RPMI7951 (cell line): ENCODE measurements around the gene EMCN. TPM values are rescaled to one million over a fixed set of nuclear protein-coding genes. Genes with fewer than 3 reads are reported as not detected.
A peak's percentile ranks its signal among the peaks of the same experiment; 100 is the strongest.

Experiments
- DNase-seq: peaks from one replicate; pipeline ENCODE4 v3.0.0-alpha.2; 2012; ENCODE audit warnings: low read depth
- total RNA-seq: library from RNA; depleted of rRNA; stranded (reverse); fragments of >200 nt; shearing (Covaris generic); gene quantifications from 2 replicates; pipeline ENCODE4 v1.2.3, GENCODE V29; 2014

The EMCN gene
- total RNA-seq, 1 experiment from 2014 or later = not detected

DNA sequence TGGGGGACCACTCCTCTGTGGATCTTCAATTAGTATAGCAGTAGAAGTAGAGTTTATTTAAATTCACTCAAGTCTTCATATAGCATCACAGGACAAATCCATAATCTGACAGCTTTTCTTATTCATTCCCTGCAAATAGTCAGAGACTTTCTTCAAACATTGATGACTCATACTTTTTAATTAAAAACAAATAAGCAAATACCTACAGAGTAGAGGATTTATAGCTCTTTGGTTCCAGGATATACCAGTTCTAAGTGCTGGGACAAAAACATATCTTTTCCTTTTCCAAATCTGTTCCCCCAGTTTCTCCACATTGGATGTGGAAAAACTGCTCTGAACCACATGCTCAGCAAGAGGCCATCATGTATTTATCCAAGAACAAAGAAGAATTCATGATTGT lies 24.1 kb downstream of the EMCN start:
- no peak for DNase-seq

DNA sequence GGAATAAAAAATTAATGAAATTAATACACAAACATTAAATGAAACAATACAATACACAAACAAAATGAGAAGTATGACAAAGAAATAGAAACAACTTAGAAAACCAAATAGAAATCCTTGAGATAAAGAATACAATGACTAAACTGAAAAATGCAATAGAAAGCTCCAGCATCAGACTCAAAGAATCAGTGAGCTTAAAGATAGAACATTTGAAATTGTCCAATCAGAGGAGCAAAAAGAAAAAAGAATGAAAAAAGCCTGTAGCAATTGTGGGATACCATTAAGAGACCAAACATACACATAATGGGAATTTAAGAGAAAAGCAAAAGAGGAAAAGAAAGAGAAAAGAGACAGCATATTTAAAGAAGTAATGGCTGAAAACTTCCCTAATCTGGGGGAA lies 25.7 kb downstream of the EMCN start:
- DNase-seq = no peak

DNA sequence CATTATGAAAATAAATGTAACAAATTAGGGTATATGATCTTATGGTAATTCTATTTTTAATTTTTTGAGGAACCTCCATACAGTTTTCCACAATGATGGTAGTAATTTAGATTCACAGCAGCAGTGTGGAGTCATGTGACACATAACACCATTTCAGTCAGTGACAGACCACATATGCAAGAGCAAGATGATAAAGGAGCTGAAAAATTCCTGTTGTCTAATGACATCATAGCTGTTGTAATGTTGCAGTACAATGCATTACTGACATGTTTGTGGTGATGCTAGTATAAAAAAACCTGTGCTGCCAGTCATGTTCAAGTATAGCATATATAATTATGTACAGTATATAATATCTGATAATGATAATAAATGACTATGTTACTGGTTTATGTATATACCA lies 28.5 kb downstream of the EMCN start:
- DNase-seq = no peak

DNA sequence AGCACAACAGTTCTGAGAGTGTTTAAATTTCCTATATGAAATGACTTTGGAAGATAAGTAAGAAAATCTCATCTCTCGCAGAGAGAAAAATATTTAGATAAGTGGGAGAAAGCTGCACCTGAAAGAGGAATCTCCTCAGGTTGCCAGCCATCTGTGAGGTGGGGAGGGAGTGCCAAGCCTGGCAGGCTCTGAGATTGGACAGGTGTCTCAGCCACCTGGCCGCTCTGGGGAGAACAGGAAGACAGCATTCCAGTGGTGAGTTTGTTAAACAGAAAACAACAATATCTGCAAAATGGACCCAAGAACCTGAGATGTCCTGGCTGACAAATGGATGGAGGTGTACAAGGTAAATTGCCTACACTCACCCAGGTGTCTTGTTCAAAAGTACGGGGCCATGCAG lies 31.3 kb downstream of the EMCN start:
- no peak for DNase-seq

DNA sequence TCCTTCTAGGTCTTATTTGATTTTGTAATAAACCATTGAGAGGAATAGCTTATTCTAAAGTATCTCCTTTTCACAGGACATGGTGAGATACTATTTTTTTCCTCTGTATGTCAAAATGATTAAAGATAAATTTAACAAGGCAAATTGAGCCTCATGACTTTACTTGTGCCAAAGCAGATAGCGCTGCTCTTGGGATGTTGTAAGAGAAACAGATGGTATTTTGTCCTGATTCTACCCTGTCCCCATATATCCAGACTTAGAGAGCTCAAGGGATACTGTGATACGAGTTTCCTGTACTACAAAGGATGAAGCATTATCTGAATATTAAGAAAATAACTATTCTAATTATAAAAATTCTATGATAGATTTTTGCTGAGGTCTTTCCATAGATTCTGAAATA lies 34.0 kb downstream of the EMCN start:
- no peak for DNase-seq

DNA sequence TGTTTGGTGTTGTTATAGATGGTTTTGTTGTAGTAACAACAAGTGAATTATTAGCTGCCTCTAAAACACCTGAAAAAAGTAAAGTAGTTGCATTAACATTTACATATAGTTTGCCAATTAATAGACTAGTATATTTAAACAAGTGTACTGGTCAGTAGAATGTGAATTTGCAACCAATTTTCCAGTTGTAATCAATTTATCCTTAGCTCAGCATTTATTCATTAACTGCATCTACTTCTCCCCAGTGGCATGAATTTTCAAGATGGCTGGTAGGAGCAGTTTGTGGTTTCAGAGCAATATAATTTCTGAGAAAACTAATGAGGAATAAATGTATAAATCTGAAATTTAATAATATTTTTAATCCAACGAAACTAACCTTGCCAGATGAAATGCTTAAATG lies 37.9 kb downstream of the EMCN start:
- no peak for DNase-seq

DNA sequence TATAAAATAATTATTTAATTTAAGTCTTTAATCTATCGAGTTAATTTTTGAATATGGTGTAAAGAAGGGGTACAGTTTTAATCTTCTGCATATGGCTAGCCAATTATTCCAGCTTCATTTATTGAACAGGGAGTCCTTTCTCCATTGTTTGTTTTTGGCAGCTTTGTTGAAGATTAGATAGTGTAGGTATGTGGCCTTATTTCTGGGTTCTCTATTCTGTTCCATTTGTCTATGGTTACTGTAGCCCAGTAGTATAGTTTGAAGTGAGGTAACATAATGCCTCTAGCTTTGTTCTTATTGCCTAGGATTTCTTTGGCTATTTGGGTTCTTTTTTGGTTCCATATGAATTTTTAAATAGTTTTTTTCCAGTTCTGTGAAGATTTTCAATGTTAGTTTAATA lies 48.3 kb downstream of the EMCN start:
- no peak for DNase-seq

DNA sequence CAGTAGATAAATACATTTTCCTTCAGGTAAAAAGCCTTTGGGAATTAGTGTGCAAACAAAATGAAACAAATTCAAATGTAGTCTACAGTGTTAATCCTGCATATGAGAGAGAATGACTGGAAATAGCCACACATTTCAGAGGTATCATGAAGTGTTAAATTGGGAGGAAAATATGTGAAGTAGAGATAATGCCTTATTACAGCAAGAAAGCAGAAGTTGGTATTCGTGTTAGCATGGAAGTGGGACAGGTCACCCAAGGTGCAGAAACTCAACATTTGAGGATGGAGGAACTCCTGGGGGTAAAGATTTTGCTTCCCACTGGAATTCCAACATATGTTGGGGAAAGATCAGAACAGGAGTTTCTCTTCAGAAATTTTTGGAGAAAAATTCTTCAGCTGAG lies 51.3 kb downstream of the EMCN start:
- DNase-seq = no peak

DNA sequence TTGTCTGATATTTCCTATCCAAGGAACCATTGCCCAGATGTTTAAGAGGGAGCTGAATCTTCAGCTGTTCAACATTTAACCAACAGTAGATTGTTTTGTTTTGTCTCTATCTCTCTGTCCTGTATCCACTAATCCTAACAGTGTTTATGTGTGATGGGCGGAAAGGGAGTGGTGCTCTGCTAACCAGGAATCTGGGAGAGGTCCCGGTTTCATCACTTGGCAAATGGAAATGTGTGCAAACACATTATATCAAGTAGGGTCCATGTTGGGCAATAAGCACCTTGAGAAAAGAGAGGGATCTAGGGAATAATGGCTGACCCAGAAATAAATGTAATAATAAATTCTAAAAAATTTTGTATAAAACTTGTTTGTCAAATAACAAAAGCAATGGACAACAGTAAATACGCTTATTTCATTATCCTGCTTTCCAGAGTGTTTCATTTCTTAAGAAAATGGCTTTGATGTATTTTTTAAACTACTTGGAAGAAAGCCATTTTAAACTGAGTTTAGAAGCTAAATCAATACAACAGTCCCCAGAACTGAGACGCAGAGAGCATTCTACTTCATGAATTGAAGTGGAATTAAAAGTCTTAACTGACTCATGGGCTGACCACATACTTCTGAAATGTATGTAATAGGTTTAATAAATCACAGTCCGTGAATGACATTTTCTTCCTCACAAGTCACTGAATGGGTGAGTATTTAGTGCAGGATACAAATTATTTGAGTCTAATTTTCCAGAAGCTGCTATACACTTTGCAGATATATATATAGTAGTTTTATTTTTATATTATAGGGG lies 55.8 kb downstream of the EMCN start:
- peak; percentile 4 for DNase-seq

DNA sequence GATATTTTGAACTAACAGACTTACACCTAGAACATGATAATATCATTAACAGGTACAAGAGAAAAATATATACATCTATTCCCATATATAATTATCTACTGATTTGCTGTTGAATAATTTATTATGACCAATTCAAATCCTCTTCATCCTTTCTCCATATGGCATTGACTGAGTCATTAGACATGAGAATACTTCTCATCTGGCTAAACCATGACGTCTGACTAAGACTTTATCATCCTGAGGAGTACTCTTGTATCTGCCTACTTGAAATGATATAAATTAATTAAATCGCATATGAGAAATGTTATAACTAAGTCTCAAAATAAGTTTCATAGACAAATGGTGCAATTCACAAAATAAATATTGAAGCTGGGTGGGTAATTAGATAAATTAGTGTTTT lies 67.4 kb downstream of the EMCN start:
- peak; percentile 6 for DNase-seq

DNA sequence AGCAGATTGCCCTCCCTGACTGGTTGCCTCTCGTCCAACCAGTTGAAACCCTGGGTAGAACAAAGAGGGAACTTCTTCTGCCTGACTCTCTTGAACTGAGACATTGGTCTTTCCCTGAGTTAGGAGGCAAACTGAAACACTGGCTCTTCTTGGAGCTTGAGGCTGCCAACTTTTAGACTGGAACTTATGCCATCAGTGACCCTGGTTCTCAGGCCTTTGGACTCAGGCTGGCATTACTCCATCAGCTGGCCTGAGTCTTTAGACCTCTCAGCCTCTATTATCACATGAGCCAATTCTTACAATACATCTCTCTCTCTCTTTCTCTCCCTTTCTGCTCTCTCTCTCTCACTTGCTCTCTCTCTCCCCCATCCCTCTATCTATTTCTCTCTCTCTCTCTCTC lies 86.4 kb downstream of the EMCN start:
- no peak for DNase-seq

DNA sequence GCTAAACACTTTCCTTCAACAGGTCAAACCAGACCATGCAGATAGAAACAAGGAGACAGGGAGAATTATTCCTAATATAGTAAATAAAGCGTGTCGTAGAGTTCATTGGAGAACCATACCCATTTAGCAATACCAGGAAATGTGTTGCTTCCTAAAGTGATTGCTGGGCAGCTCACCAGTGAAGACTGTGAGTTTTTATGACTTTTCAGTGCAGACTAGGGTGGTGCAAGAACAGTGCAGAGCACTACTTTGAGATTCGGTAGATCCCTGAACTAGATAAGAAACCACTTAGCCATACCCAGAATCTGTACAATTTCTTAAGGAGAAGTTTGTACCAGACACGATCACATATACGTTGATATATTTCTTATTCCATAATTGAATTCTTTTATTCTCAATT lies 87.4 kb downstream of the EMCN start:
- DNase-seq = no peak

DNA sequence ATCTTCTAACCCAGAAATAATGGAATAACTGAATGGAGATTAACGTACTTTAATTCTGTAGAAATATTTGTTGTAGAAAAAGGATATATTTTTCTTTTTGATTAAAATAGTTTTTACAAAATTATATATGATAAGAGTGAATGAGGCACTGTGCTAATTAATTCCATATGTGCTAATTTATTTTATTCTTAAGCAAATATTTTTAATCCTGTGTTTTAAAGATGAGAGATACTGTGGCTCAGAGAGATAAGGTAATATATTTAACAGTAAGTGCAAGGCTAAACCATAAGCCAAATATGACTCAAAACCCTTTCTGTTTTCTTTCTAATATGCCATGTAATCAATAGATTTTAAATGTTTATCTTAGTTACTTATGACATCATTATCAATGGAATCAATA lies 88.2 kb downstream of the EMCN start:
- no peak for DNase-seq

DNA sequence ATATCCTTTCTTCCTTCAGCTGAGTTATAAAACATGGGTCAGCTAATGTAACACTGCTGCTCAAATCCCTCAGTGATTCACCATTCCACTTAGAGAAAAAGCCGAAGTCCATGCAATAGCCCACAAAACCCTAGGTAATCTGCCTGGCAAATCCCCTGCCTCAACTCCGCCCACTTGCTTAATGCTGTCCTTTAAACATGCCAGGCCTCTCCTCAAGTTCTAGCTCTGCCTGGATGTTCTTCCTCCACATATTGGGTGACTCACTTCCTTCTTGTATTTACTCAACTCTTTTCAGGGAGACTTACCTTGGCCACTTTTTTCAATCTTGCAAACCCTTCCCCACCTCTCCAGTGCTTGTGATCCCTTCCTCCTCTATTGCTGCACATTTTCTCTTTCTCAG lies 89.8 kb downstream of the EMCN start:
- peak; percentile 33 for DNase-seq

DNA sequence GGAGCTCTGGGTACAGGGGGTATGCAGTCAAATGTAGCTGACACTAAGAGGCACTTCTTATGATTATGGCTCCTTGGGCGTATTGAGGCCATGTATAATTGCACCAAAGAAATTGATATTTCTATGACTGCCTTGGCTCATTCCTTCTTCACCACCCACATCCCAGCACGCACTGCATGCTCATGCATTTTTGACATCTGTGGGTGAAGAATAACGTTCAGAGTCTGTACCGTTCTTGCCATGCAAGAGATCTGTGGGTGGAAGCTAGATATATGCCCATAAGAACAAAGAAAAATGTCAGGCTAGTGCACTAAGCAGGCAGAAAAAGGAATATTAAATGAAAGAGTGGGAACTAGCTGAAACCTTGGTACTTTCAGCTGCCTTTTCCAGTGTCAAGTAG lies 93.4 kb downstream of the EMCN start:
- no peak for DNase-seq

DNA sequence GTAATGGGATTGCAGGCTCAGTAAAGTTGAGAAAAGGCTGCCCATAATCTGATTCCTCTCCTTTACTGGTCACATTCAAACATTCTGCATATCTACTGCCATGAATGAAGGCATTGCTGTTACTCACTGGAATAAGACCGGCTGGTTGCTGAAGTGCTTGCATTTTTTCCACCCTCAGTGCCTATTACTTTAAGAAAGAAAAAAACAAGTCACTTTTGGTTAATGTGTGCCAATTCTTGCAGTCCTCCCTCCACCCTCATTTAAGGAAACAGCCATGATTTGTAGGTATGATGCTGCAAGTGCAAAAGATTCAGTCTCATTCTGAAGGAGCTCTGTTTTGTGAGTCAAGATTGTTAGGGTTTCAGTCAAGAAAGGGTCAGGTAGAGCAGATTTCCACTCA lies 94.9 kb downstream of the EMCN start:
- DNase-seq = no peak

DNA sequence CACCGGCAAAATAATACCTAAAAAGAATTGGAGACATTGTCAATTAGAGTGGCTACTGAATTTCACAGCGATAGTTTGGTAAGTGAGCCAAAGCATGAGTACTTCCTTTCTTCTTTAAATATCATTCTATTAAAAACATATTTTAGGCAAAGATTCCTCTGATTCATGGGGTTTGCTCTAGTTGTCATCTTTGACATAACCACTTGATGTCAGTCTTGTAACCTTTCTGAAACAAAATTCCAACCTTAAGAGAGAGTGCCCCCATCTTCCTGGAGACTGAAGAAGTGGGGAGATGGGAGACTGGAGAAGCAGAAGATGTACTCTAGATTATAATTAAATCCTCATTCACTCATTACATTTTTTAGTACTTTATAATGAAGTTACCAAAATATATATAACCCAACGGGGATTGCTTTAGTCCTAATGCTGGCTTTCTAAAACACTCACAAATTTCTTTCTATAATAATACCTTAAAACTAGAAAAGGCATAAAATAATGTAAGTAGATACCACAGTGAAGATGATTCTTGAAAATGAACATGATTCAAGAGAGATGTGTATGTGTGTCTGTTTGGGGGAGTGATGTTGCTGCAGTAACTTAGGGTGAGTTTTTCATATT lies 96.4 kb downstream of the EMCN start:
- DNase-seq = peak; percentile 27

DNA sequence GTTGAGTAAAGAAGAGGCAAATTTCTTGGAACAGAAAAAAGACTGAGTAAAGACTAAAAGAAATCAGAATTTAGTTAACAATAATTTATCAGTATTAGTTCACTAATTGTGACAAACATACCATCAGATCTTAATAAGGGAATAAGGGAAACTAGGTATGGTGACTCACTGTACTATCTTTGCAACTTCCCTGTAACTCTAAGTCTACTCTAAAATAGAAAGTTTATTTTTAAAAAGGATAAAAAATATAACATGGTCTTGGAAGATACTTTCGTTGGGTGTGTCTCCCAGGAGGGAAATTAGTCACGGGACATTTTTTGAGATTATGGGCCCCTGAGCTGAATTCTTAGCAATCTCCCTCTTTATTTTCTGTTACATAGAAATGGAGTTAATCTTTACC lies 97.3 kb downstream of the EMCN start:
- DNase-seq = no peak

DNA sequence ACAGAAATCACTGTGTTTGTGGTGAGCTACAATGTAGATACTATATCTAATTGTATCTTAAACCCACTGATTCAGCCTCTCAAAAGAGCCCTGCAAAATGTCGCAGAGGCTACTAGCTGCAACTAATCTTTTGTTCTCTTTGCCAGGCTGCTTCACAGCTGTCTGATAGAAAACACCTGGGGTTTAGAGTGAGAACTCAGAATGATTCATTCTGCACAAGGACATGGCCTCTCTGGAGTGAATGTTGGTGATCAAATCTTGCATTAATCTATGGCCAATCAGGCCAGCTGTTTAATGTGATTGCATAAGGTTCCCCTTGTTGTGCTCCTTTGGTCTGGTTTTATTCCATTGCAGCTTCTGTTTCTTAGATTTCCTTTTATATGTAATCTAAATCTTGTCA lies 100.3 kb downstream of the EMCN start:
- DNase-seq = peak; percentile 26

DNA sequence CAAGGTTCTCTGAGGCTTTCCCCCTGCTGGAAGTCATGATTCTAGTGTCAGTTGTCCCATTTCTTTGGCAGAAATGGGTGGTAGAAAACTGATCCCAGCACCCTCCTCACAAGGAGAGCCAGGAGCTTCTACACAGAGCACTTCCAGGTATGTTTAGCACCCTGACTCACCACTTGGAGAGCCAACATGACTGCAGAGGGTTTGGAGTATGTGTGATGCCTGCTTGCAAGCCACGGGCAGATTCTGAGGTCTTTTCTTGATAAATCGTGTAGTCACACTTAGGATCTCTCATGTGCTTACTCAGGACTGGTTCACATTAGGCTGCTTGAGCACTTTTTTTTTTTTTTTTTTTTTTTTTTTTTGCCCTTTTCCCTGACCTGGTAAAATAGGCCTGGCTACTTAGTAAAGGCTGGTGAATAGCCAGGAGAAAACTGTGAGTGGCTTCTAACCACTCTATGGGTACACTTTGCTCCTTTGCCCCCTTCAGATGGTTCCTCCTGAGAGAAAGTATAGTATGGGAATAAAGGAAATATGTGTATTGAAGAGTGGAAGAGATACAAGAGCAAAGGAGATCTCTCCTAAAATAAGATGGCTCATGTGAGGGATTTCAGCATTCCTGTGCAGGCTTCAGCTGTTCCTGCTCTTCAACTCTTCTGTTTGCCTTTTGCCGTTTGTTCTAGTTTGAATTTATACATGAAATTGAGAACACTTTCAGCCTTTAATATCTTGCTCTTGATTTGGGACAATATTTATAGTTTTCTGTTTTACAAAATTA lies 103.6 kb downstream of the EMCN start:
- DNase-seq = no peak

DNA sequence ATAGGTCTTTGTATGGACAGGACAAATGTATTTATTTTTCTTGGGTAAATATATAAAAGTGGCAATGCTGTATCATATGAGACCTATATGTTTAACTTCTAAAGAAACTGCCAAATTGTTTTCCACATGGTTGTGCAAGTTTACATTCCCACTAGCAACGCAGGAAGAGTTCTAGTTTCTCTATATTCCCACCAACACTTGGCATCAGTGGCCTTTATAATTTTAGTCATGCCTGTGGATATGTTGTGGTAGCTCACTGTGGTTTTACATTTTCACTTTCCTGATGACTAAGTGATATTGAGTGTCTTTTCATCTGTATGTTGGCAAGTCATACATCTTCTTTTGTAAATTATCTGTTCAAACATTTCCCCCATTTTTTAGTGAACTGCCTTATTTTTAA lies 126.0 kb downstream of the EMCN start:
- DNase-seq = peak; percentile 41

DNA sequence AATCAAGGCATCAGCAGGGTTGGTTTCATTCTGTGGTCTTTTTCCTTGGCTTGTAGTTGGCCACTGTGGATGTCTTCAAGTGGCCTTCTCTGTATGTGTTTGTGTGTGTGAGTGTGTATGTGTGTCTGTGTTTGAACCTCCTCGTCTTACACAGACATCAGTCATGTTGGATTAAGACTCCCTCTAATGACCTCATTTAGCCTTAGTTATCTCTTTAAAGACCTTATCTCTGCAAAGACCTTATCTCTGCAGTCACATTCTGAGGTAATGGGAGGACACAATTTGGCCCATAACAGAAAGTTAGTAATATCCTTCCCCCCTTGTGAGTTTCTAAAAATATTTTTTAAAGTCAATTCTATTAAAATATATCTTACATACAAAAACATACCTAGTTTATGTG lies 126.7 kb downstream of the EMCN start:
- no peak for DNase-seq

DNA sequence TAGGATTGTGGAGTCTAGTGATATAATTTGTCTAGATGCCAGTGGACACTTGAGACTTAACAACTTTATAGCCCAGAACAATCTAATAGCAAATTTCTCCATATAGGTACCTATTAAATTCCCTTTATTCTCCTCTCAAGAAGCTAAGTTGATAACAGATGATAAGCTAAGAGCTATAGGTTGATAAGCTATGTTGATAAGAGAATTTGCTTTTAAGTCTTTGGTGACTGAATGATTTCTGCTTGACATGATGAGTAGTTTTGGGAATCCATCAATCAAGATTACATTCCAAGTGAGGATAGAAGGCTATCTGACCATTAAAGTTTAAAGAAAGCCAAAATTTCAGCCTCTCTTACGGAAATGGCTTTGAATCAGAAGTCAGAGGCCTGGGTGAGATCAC lies 131.6 kb downstream of the EMCN start:
- DNase-seq = no peak
